WI38 (cell line): ENCODE results near the gene CHST13.

ENCODE experiments used
- H3K4me3 ChIP-seq: 2 replicates; pipeline ENCODE4 v1.5.1; 2011; ENCODE audit warnings: low read depth, mild to moderate bottlenecking, control low read depth, low read length
- TF ChIP-seq, protein P1 (sequence below): IDR thresholded peaks from 2 replicates; pipeline ENCODE4 v1.5.1; 2012; ENCODE audit warnings: low read depth, mild to moderate bottlenecking, control low read depth, low read length

CHST13 gene

DNA sequence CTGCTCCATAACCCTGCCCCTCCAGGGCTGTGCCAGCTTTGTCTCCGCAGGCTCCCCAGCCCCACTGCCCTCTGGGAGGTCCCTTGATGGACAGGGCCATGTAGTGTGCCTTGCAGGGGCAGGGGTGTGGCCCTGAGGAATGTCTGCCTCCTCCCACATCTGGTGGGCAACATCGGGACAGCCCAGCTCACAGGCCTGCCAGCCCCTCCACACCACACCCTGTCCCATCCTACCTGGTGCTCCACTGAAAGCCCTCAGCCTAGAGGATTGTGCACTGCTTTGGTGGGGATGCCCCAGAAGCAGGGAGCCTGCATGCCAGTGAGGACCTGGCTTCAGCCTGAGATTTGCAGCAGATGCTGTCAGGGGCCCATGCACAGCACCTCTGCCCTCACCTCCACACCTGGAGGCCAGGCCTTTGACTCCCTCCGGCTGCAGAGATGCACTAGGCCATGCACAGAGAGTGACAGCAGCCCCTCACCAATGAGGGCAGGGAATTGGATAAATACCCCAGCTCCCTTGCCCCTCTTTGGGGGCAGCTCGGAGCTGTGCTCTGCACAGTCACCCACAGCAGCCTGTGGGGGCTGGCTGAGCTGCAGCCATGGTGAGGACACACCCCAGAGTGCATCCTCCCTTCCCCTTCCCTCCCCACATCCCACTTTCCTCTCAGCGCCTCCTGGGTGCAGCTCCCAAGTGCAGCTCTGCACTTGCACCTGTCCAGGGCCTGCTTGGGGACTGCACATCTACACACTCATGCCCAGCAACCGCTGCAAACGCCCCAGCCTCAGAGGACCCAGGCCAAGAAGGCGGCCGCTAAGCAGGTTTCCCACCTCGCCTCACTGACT, 32.1 kb downstream of the CHST13 start:
- TF ChIP-seq, protein P1, sequence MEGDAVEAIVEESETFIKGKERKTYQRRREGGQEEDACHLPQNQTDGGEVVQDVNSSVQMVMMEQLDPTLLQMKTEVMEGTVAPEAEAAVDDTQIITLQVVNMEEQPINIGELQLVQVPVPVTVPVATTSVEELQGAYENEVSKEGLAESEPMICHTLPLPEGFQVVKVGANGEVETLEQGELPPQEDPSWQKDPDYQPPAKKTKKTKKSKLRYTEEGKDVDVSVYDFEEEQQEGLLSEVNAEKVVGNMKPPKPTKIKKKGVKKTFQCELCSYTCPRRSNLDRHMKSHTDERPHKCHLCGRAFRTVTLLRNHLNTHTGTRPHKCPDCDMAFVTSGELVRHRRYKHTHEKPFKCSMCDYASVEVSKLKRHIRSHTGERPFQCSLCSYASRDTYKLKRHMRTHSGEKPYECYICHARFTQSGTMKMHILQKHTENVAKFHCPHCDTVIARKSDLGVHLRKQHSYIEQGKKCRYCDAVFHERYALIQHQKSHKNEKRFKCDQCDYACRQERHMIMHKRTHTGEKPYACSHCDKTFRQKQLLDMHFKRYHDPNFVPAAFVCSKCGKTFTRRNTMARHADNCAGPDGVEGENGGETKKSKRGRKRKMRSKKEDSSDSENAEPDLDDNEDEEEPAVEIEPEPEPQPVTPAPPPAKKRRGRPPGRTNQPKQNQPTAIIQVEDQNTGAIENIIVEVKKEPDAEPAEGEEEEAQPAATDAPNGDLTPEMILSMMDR = no peak
- H3K4me3 ChIP-seq = no peak overlapping the region

DNA sequence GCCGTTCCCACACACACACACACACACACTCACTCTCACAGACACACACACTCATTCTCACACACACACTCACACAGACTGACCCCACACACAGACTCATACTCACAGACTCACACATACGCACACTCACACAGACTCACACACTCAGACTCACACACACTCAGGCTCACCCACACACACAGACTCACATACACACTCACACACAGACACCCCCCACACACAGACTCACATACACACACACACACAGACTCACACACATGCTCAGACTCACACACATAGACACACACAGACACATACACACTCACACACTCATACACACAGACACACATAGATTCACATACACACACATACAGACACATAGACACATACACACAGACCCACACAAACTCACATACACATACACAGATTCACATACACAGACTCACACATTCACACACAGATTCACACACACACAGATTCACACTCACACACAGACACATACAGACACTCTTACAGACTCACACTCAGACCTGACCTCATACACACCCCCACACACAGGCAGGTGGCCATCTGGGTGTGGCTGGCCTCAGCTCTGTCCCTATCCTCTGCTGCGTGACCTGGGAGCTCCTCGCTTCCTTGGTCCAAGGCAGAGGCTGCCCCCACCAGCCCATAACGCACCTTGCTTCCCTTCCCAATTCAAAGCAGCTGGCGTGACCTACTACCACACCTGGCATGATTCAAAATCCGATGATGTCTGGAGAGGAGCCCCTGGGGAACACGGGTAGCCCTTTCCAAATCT, 32.9 kb downstream of the CHST13 start:
- TF ChIP-seq, protein P1 = no peak
- H3K4me3 ChIP-seq = no peak overlapping the region

DNA sequence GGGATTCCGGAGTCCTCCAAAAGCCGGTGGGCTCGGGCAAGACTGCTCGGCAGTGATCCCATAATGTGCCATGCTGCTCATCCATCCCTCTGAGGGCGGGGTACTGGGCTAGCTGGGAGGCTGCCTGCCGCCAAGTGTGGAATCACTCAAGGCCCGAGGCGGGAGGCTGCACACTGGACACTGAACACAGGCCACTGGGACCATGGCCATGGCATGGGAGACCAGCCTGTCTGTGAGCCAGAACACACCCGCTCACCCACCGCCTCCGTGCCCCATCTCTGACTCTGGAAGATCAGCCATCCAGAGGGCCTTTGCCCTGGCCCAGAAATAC, 33.4 kb downstream of the CHST13 start:
- TF ChIP-seq, protein P1 = no peak
- H3K4me3 ChIP-seq = no peak overlapping the region

DNA sequence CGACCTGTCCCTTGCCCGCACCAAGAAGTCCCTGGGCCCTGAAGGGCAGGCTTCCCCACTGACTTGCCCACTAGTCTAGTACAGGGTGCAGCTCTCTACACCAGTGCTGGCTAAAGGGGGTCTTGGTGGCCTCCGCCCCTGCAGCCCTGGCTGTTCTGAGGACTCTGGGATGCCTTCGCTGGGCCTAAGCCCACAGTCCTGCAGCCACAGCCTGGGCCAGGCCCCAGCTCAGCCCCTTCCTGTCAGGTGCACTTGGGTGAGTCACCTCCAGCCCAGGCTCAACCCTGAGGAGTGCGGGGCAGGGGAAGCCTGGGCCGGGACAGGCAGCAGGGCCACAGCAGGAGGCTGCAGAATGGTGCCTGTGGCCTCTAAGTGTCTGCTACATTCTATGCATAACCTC, 33.8 kb downstream of the CHST13 start:
- TF ChIP-seq, protein P1 = no peak
- H3K4me3 ChIP-seq = no peak overlapping the region

DNA sequence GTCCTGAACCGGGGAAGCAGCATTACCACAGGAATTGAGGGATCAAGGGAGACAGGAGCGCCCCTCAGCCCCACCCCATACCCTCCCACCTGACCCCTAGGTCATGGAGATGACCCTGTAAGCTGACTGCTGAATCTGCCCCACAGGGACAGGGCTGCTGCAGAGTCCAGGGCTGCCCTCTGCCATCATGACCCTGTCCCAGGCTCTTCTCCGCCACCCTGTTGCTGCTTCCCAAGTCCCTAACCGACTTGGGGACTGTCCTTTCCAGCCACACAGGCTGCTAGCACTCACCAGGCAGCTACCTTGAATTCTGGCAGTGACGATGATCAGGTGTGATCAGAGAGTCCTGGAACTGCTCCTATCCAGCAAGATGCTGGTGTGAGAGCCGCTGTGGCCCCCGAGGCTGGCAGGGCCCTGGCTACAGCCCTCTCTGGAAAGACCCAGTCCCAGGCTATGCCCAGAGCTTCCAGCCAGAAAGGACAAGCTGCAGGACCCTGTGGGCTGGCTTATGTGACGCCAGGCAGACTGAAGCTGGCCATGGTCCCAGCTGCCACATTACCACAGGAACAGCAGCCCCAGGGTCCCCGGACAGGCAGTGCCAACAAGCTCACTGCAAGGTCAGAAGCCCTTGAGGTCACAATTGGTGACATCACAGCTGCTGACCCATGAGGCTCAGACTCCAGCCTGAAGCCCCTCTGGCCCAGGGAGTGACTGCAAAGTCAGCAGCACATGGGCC, 34.5 kb downstream of the CHST13 start, which contains the start of gene C3orf22:
TSS of gene C3orf22 (minus strand) at position 597 of the 736 bp plus-strand sequence. CDS start 5,542 bp downstream, outside the sequence.
- H3K4me3 ChIP-seq = no peak within 1 kb of the TSS
- TF ChIP-seq, protein P1 = no peak

DNA sequence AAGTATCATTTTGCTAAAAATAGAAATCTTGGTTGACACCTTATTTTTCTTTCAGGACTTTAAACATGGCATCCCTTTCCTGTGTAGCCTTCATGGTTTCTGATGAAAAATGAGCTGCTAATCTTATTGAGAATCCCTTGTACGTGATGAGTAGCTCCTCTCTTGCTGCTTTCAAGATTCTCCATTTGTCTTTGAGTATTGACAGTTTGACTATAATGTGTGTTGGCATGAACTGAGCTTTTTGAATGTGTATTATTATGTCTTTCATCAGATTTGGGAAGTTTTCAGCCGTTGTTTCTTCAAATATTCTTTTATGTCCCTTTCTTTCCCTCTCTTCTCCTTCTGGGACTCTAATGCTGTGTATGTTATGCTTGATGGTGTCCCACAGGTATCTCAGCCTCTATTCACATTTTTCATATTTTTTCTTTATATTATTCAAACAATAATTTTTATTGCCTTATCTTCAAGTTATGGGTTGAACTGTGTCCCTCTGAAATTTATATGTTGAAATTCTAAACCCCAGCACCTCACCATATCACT, 38.9 kb downstream of the CHST13 start:
- no peak overlapping the region for H3K4me3 ChIP-seq
- TF ChIP-seq, protein P1 = no peak
